Right cardiac atrium (tissue), 5 donors: ENCODE measurements around the gene BTRC. TPM values are rescaled to one million over a fixed set of nuclear protein-coding genes. Genes with fewer than 3 reads are reported as not detected.

Source experiments
- ATAC-seq, 2 donors: fragments of 200-7000 bp; cut with Tn5 transposase; one replicate each; pipeline versions ENCODE4 v1.8.0 to v1.9.1; 2020; ENCODE audit warnings: moderate library complexity in 2 of 2, mild to moderate bottlenecking in 1 of 2
- DNase-seq, 3 donors: peaks; one replicate each; pipeline ENCODE4 v3.0.0-alpha.2; 2020
- H3K27ac ChIP-seq: one replicate; pipeline ENCODE4 v1.5.1; 2013; ENCODE audit warnings: mild to moderate bottlenecking, low read length, control low read depth, moderate library complexity
- H3K27me3 ChIP-seq: one replicate; pipeline ENCODE4 v1.6.1; 2013; ENCODE audit not compliant: control insufficient read depth, insufficient read depth
- H3K4me1 ChIP-seq: one replicate; pipeline ENCODE4 v1.6.1; 2013; ENCODE audit warnings: low read length; ENCODE audit not compliant: control insufficient read depth, insufficient read depth
- H3K4me3 ChIP-seq: one replicate; pipeline ENCODE4 v1.5.1; 2013; ENCODE audit warnings: low read length, control low read depth
- H3K9me3 ChIP-seq: one replicate; pipeline ENCODE4 v1.6.1; 2013; ENCODE audit warnings: low read length; ENCODE audit not compliant: control insufficient read depth
- WGBS: extraction: QIAGEN DNeasy Blood & Tissue Kit; methylation state at CpG from one replicate; pipeline ENCODE4 v1.1.7; 2013; 5-methylcytosine and 5-hydroxymethylcytosine counted together
- intact Hi-C, 4 donors: fragments of 100-400 bp; cut with DNase I; formaldehyde crosslinking; loops; one replicate each; pipeline versions ENCODE4 v1.11.0 to v1.14.0; 2022 to 2023
- microRNA-seq, 2 donors: library from miRNA; unstranded; fragments of <30 nt; microRNA quantifications; one replicate each; pipeline ENCODE4 v1.2.0, GENCODE V29; 2020 to 2021
- polyA plus RNA-seq: library from polyadenylated mRNA; stranded (reverse); fragments of 200-250 nt; gene quantifications from one replicate; pipeline ENCODE4 v1.2.3, GENCODE V29; 2013
- total RNA-seq, 4 donors: library from RNA; stranded (reverse); fragmentation: NEBNext Ultra II Directional; extraction: Animal tissue kit (Norgen Biotek cat#: 25700); gene quantifications; one replicate each; pipeline ENCODE4 v1.2.1, GENCODE V29; 2021
- donor health status: healthy with polysubstance abuse.
- donor health status: DM: no; HTN: yes; CAD: no.
- donor health status: DM: no; HTN: no; CAD: no.
- donor health status: DM: no; HTN: yes; CAD: no; lungs with severe emphysema.
- donor health status: DM: yes; HTN: yes; CAD: no.

Gene BTRC
- total and polyA plus RNA-seq, 5 donors = 11.5 to 35.3 (median 30.5) TPM

- intact Hi-C loops = no loop called here
- peak in 1 of 2 donors; percentile 21 for ATAC-seq
- no peak overlapping the region for H3K27ac ChIP-seq
- no peaks in the 10 kb centered on the region for H3K4me1 ChIP-seq
- no peaks in the 10 kb centered on the region for H3K27me3 ChIP-seq
- H3K9me3 ChIP-seq = no peaks in the 10 kb centered on the region
- DNase-seq = no peak
- 73% methylated on average over 13 of the region's 13 CpGs for WGBS
- no peak overlapping the region for H3K4me3 ChIP-seq
These were observed 241.8 kb downstream of the BTRC start for GRCh38 chr10:101595591-101596433.

DNA sequence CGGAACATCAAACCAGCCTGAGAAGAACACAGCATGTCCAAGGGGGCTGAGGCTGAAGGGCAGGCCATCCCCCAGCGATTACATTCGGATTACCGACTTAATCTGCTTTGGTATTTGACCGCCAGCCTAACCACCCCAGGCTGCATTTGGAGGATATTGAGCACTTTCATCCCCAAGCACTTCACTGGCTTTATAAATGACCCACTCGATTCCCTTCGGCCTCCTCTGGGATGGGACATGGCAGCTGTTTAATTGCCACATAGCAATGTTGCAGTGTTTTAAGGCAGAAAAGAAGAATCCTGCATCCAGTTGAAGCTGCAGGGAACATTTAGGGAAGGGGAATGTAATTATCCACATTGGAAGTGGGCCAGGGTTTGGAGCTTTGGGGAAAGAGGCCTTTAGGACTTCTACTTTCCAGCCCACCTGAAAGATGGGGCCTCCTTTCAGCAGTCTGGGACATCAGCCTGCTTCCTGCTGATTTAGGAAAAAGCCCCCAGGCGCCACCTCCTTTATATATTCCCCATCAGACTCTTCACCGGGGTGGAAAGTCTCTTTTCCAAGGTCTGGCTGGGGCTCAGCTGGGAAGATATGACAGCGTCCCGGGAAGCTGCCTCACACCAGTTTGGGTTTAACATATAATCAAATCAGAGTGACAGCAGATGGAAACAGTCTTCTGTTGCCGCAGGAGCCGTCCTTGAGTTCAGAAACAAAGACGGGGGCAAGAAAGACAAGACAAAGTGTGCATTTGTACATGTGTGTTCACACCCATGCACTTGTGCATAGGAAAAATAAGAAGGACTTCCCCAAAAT lies 243.3 kb downstream of the BTRC start:
- no peak for ATAC-seq
- 70% methylated on average over 14 of the region's 14 CpGs for whole genome bisulfite sequencing

GRCh38 chr10:101601541-101601940 lies 247.6 kb downstream of the BTRC start:
- WGBS = 72% methylated on average over 1 of the region's 1 CpG
- Histone ChIP-seq H3K9me3 (no peaks in the 10 kb centered on the region), H3K4me3 (no peak overlapping the region), H3K4me1 (no peaks in the 10 kb centered on the region), H3K27ac (no peak overlapping the region), H3K27me3 (no peaks in the 10 kb centered on the region)
- intact Hi-C loops = loop anchor here in 2 of 4 donors (5.0 kb wide), 1 partner anchor 181 kb away; the partner anchor contains the start of gene NPM3 (in 2 of the 2)
- peak in 1 of 3 donors; percentile 42 for DNase-seq
- ATAC-seq = peak; percentile 42 to 55

More for the DNA sequence above, 243.3 kb downstream of the BTRC start:
- no peak overlapping the region for H3K4me3 ChIP-seq
- H3K4me1 ChIP-seq = no peaks in the 10 kb centered on the region
- no peaks in the 10 kb centered on the region for H3K27me3 ChIP-seq
- intact Hi-C loops = no loop called here
- no peak for DNase-seq
- no peak overlapping the region for H3K27ac ChIP-seq
- H3K9me3 ChIP-seq = no peaks in the 10 kb centered on the region

- DNase-seq (peak; percentile 74 to 90 (median 89)), ATAC-seq (peak; percentile 84 to 87)
- no peaks in the 10 kb centered on the region for H3K4me1 ChIP-seq
- intact Hi-C loops = loop anchor here in 3 of 4 donors (2.0 to 5.0 kb wide), 2 partner anchors 178 to 179 kb away; partner anchors contain the start of gene NPM3 (in 2 of the 3)
- no peak overlapping the region for H3K27ac ChIP-seq
- no peak overlapping the region for H3K4me3 ChIP-seq
- H3K27me3 ChIP-seq = no peaks in the 10 kb centered on the region
- WGBS = 50% methylated on average over 6 of the region's 6 CpGs
- H3K9me3 ChIP-seq = no peaks in the 10 kb centered on the region
These were observed 248.9 kb downstream of the BTRC start for GRCh38 chr10:101602761-101603398.

Small RNAs within 50 kb of the gene (microRNA-seq; reads per million reads assigned to microRNA genes)
- gene MIR3158-1 (0 reads per million in 2 donors), gene MIR3158-2 (0 reads per million in 2 donors)

Other genes with a start within 250 kb of the BTRC start
- 1 to 10 TPM in 3 of 4 donors, under 1 TPM in 1; 0.09 to 1.2 (median 1.0) TPM for gene TLX1, start 222.9 kb upstream of the BTRC start, total RNA-seq
- gene TLX1, start 222.9 kb upstream of the BTRC start, polyA plus RNA-seq = 0.52 TPM
- gene LBX1, start 124.7 kb upstream of the BTRC start, total RNA-seq = not detected
- gene LBX1, start 124.7 kb upstream of the BTRC start, polyA plus RNA-seq = not detected
- 10 to 100 TPM; 13.9 to 27.4 (median 19.9) TPM for gene POLL, start 234.1 kb downstream of the BTRC start, total RNA-seq
- 15.3 TPM for gene POLL, start 234.1 kb downstream of the BTRC start, polyA plus RNA-seq
- gene DPCD, start 234.2 kb downstream of the BTRC start, total RNA-seq = 10 to 100 TPM; 15.6 to 20.9 (median 18.9) TPM
- 29.8 TPM for gene DPCD, start 234.2 kb downstream of the BTRC start, polyA plus RNA-seq